HepG2 (cell line): ENCODE data around the gene STARD13. TPM values are rescaled to one million over a fixed set of nuclear protein-coding genes. Genes with fewer than 3 reads are reported as not detected.
A peak's percentile ranks its signal among the peaks of the same experiment; 100 is the strongest.

Experiments used
- ATF2 ChIP-seq: sonication (generic); formaldehyde crosslinking; IDR thresholded peaks from 2 replicates; pipeline ENCODE4 v1.4.0; 2020; ENCODE audit warnings: missing genetic modification reagents
- ATF4 ChIP-seq, 2 experiments: fragments of 450-650 bp in 1 of 2; sonication (generic) in 1 of 2; formaldehyde crosslinking; IDR thresholded peaks; 2 replicates each; pipeline versions ENCODE4 v1.5.0 to v1.8.0; 2020 to 2022; ENCODE audit warnings: mild to moderate bottlenecking in 1 of 2, missing genetic modification reagents in 1 of 2
- EP300 ChIP-seq, 3 experiments: sonication (generic) in 1 of 3; formaldehyde crosslinking in 1 of 3; IDR thresholded peaks; 2 replicates each; pipeline versions ENCODE4 v1.5.1 to v1.6.1; 2011 to 2020; ENCODE audit warnings: low read depth in 2 of 3, low read length in 2 of 3, borderline replicate concordance in 1 of 3, improper control_type of control experiment in 1 of 3, mild to moderate bottlenecking in 1 of 3, missing genetic modification reagents in 1 of 3, moderate library complexity in 1 of 3
- FOXA1 ChIP-seq, 2 experiments: fragments of 450-650 bp in 1 of 2; sonication (generic) in 1 of 2; formaldehyde crosslinking in 1 of 2; IDR thresholded peaks; 2 replicates each; pipeline versions ENCODE4 v1.4.0 to v1.6.1; 2016 to 2020; ENCODE audit warnings: missing genetic modification reagents in 1 of 2
- FOXA3 ChIP-seq: IDR thresholded peaks from 2 replicates; pipeline ENCODE4 v1.6.1; 2016; ENCODE audit warnings: missing genetic modification reagents, missing compliant biosample characterization
- FOXJ3 ChIP-seq: sonication (generic); formaldehyde crosslinking; IDR thresholded peaks from 2 replicates; pipeline ENCODE4 v1.4.0; 2020; ENCODE audit warnings: missing genetic modification reagents, mild to moderate bottlenecking, borderline replicate concordance
- HMG20A ChIP-seq: IDR thresholded peaks from 2 replicates; pipeline ENCODE4 v1.6.1; 2016; ENCODE audit warnings: borderline replicate concordance
- MIER2 ChIP-seq: IDR thresholded peaks from 2 replicates; pipeline ENCODE4 v1.6.1; 2016; ENCODE audit warnings: missing biosample characterization, missing genetic modification reagents
- NKX3-1 ChIP-seq: sonication (generic); formaldehyde crosslinking; IDR thresholded peaks from 2 replicates; pipeline ENCODE4 v1.5.0; 2020; ENCODE audit warnings: missing genetic modification reagents
- PITX1 ChIP-seq: sonication (generic); formaldehyde crosslinking; IDR thresholded peaks from 2 replicates; pipeline ENCODE4 v1.5.1; 2020; ENCODE audit warnings: mild to moderate bottlenecking, missing genetic modification reagents
- SALL1 ChIP-seq: sonication (generic); formaldehyde crosslinking; IDR thresholded peaks from 2 replicates; pipeline ENCODE4 v1.8.0; 2022; ENCODE audit warnings: mild to moderate bottlenecking, missing genetic modification reagents
- SOX13 ChIP-seq, 3 experiments: fragments of 450-650 bp in 1 of 3; sonication (generic) in 1 of 3; formaldehyde crosslinking in 1 of 3; IDR thresholded peaks in 2 of 3; conservative IDR thresholded peaks in 1 of 3; 2 replicates each; pipeline versions ENCODE4 v1.5.0 to v1.6.1; 2016 to 2020; ENCODE audit warnings: antibody characterized with exemption in 1 of 3, mild to moderate bottlenecking in 1 of 3, missing compliant biosample characterization in 1 of 3, missing genetic modification reagents in 1 of 3, moderate library complexity in 1 of 3
- TMF1 ChIP-seq: sonication (generic); formaldehyde crosslinking; IDR thresholded peaks from 2 replicates; pipeline ENCODE4 v1.8.1; 2022; ENCODE audit warnings: low read depth, missing genetic modification reagents
- ZNF292 ChIP-seq: sonication (generic); formaldehyde crosslinking; IDR thresholded peaks from 2 replicates; pipeline ENCODE4 v1.8.1; 2022; ENCODE audit warnings: mild to moderate bottlenecking, low read depth, missing genetic modification reagents, borderline replicate concordance
- ZNF484 ChIP-seq: sonication (generic); formaldehyde crosslinking; IDR thresholded peaks from 2 replicates; pipeline ENCODE4 v1.5.1; 2020; ENCODE audit warnings: mild to moderate bottlenecking, low read depth, missing genetic modification reagents, borderline replicate concordance
- ZNF552 ChIP-seq: sonication (generic); formaldehyde crosslinking; IDR thresholded peaks from 2 replicates; pipeline ENCODE4 v1.9.0; 2022; ENCODE audit warnings: missing genetic modification reagents, mild to moderate bottlenecking, borderline replicate concordance
- ZNF644 ChIP-seq: IDR thresholded peaks from 2 replicates; pipeline ENCODE4 v1.6.1; 2016; ENCODE audit warnings: low read depth
- ZNF749 ChIP-seq: sonication (generic); formaldehyde crosslinking; IDR thresholded peaks from 2 replicates; pipeline ENCODE4 v1.8.0; 2022; ENCODE audit warnings: mild to moderate bottlenecking, missing genetic modification reagents, moderate library complexity, borderline replicate concordance
- polyA plus RNA-seq, 8 experiments: library from polyadenylated mRNA; depleted of rRNA in 3 of 8; stranded (reverse) in 7 of 8; unstranded in 1 of 8; fragments of >200 nt; fragmentation: Illumina TruSeq in 4 of 8; extraction: Trizol in 4 of 8; gene quantifications; 2 replicates each; pipeline versions ENCODE4 v1.2.1 to v1.2.3, GENCODE V29; 2011 to 2016; ENCODE audit warnings: low read depth in 4 of 8, missing spikeins in 1 of 8, mixed read lengths in 1 of 8; ENCODE audit not compliant: insufficient read depth in 1 of 8
- total RNA-seq, 5 experiments: library from RNA; depleted of rRNA; stranded (reverse); fragments of >200 nt; fragmentation: Illumina TruSeq; extraction: Trizol; gene quantifications; 2 replicates each; pipeline ENCODE4 v1.2.3, GENCODE V29; 2016; ENCODE audit warnings: low read depth in 1 of 5
- TF ChIP-seq, protein P1 (sequence below): sonication (generic); formaldehyde crosslinking; IDR thresholded peaks from 2 replicates; pipeline ENCODE4 v1.5.0; 2020; ENCODE audit warnings: mild to moderate bottlenecking, missing genetic modification reagents, moderate library complexity
- TF ChIP-seq, protein P2 (sequence below): IDR thresholded peaks from 2 replicates; pipeline ENCODE4 v1.6.1; 2012; ENCODE audit warnings: low read depth, low read length, improper control_type of control experiment

STARD13 gene
- total and polyA plus RNA-seq, 2 of the 13 experiments (the other 11 are each of a cell fraction or from before 2014, with no cell fraction given) = 12.8 to 14.3 TPM

GRCh38 chr13:33090755-33091414 lies 194.7 kb downstream of the STARD13 start (continued):
- TF ChIP-seq HMG20A (CRISPR knock-in tag) (peak; percentile 51; the same call in 1 of the 2 replicates), ATF4 (CRISPR knock-in tag; IDR thresholded peaks at IDR 0.05) (no peak), FOXA1 (IDR thresholded peaks at IDR 0.05) (no peak), FOXA1 (CRISPR knock-in tag; IDR thresholded peaks at IDR 0.05) (peak; percentile 52), ATF2 (CRISPR knock-in tag) (0 out of 2 replicates have a peak, but pooled peaks have one; percentile 31), ZNF644 (CRISPR knock-in tag) (peak; percentile 60; the same call in 1 of the 2 replicates), SALL1 (peak; percentile 58; the same call in 1 of the 2 replicates), PITX1 (CRISPR knock-in tag) (peak; percentile 60), FOXJ3 (CRISPR knock-in tag) (peak; percentile 42; the same call in 1 of the 2 replicates), EP300 (IDR thresholded peaks at IDR 0.05; ENCODE audit: low read depth in 2 of 2, low read length in 2 of 2) (peak in 1 of 2 experiments; percentile 58; a peak in 1 of 4 replicates), EP300 (CRISPR knock-in tag; IDR thresholded peaks at IDR 0.05; ENCODE audit: borderline replicate concordance) (no peak), ZNF749 (CRISPR knock-in tag) (no peak), SOX13 (IDR thresholded peaks at IDR 0.05) (no peak; the same call in 1 of the 2 replicates), SOX13 (CRISPR knock-in tag; conservative IDR thresholded peaks at IDR 0.05 in 1 of 2, IDR thresholded peaks at IDR 0.05 in 1 of 2) (peak in 1 of 2 experiments; percentile 79; a peak in 2 of 4 replicates), ZNF292 (CRISPR knock-in tag) (no peak), NKX3-1 (CRISPR knock-in tag) (0 out of 2 replicates have a peak, but pooled peaks have one; percentile 23), ZNF552 (CRISPR knock-in tag) (no peak), ZNF484 (CRISPR knock-in tag) (no peak), FOXA3 (CRISPR knock-in tag) (peak; percentile 31; the same call in 1 of the 2 replicates), TMF1 (no peak), MIER2 (0 out of 2 replicates have a peak, but pooled peaks have one; percentile 17)
- TF ChIP-seq, protein P1, sequence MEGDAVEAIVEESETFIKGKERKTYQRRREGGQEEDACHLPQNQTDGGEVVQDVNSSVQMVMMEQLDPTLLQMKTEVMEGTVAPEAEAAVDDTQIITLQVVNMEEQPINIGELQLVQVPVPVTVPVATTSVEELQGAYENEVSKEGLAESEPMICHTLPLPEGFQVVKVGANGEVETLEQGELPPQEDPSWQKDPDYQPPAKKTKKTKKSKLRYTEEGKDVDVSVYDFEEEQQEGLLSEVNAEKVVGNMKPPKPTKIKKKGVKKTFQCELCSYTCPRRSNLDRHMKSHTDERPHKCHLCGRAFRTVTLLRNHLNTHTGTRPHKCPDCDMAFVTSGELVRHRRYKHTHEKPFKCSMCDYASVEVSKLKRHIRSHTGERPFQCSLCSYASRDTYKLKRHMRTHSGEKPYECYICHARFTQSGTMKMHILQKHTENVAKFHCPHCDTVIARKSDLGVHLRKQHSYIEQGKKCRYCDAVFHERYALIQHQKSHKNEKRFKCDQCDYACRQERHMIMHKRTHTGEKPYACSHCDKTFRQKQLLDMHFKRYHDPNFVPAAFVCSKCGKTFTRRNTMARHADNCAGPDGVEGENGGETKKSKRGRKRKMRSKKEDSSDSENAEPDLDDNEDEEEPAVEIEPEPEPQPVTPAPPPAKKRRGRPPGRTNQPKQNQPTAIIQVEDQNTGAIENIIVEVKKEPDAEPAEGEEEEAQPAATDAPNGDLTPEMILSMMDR (CRISPR knock-in tag) = peak; percentile 29
- TF ChIP-seq, protein P2, sequence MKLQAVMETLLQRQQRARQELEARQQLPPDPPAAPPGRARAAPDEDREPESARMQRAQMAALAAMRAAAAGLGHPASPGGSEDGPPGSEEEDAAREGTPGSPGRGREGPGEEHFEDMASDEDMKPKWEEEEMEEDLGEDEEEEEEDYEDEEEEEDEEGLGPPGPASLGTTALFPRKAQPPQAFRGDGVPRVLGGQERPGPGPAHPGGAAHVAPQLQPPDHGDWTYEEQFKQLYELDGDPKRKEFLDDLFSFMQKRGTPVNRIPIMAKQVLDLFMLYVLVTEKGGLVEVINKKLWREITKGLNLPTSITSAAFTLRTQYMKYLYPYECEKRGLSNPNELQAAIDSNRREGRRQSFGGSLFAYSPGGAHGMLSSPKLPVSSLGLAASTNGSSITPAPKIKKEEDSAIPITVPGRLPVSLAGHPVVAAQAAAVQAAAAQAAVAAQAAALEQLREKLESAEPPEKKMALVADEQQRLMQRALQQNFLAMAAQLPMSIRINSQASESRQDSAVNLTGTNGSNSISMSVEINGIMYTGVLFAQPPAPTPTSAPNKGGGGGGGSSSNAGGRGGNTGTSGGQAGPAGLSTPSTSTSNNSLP = peak; percentile 75
